Endodermal cell (in vitro differentiated cells): Measurements from ENCODE around the gene CARS2. TPM values are rescaled to one million over a fixed set of nuclear protein-coding genes. Genes with fewer than 3 reads are reported as not detected.

Source experiments
- DNase-seq: peaks from one replicate; pipeline ENCODE4 v3.0.0-alpha.2; 2017
- H3K27ac ChIP-seq: 2 replicates; pipeline ENCODE4 v1.5.1; 2013; ENCODE audit warnings: mild to moderate bottlenecking, low read depth, low read length, moderate library complexity
- H3K27me3 ChIP-seq: 2 replicates; pipeline ENCODE4 v1.6.1; 2013; ENCODE audit warnings: mild to moderate bottlenecking, low read length, moderate library complexity; ENCODE audit not compliant: insufficient read depth, control insufficient read depth, poor library complexity, severe bottlenecking
- H3K36me3 ChIP-seq: 2 replicates; pipeline ENCODE4 v1.7.0; 2013; ENCODE audit warnings: mild to moderate bottlenecking, low read length, moderate library complexity; ENCODE audit not compliant: control insufficient read depth, insufficient read depth
- H3K4me1 ChIP-seq: one replicate; pipeline ENCODE4 v1.7.0; 2013; ENCODE audit warnings: low read length; ENCODE audit not compliant: control insufficient read depth, insufficient read depth
- H3K4me3 ChIP-seq: 2 replicates; pipeline ENCODE4 v1.5.1; 2013; ENCODE audit warnings: mild to moderate bottlenecking, low read length, moderate library complexity
- H3K9ac ChIP-seq: 2 replicates; pipeline ENCODE4 v1.6.1; 2013; ENCODE audit warnings: mild to moderate bottlenecking, low read length, moderate library complexity; ENCODE audit not compliant: poor library complexity, severe bottlenecking; ENCODE audit errors: extremely low read depth
- H3K9me3 ChIP-seq: 2 replicates; pipeline ENCODE4 v1.6.1; 2013; ENCODE audit warnings: mild to moderate bottlenecking, low read length, moderate library complexity; ENCODE audit not compliant: control insufficient read depth
- H3K27ac Mint-ChIP-seq: 2 replicates; pipeline ENCODE4 v1.8.0; 2020; ENCODE audit warnings: mixed read lengths
- H3K27me3 Mint-ChIP-seq: 2 replicates; pipeline ENCODE4 v1.8.0; 2021; ENCODE audit warnings: mild to moderate bottlenecking, mixed read lengths; ENCODE audit not compliant: insufficient read depth
- H3K36me3 Mint-ChIP-seq: 2 replicates; pipeline ENCODE4 v1.8.0; 2020; ENCODE audit warnings: low read depth, mixed read lengths
- H3K4me1 Mint-ChIP-seq: 2 replicates; pipeline ENCODE4 v1.8.0; 2020; ENCODE audit warnings: mixed read lengths
- H3K4me3 Mint-ChIP-seq: 2 replicates; pipeline ENCODE4 v1.8.0; 2020; ENCODE audit warnings: mild to moderate bottlenecking, moderate library complexity, mixed read lengths
- H3K9me3 Mint-ChIP-seq: 2 replicates; pipeline ENCODE4 v1.8.0; 2020; ENCODE audit warnings: mild to moderate bottlenecking, mixed read lengths
- CTCF ChIP-seq: fragments of 200-600 bp; sonication (generic); conservative IDR thresholded peaks from 2 replicates; pipeline ENCODE4 v1.5.0; 2021; ENCODE audit warnings: antibody characterized with exemption, mild to moderate bottlenecking
- WGBS, 2 experiments: methylation state at CpG; one replicate each; pipeline versions ENCODE4 v1.1.5 to v1.1.7; 2013; ENCODE audit warnings: missing lambda C conversion rate in 2 of 2, mixed read lengths in 1 of 2; ENCODE audit not compliant: insufficient coverage in 1 of 2, insufficient read length in 1 of 2; 5-methylcytosine and 5-hydroxymethylcytosine counted together
- total RNA-seq, 2 donors: library from RNA; stranded (reverse); fragmentation: NEBNext Ultra II Directional in 1 of 2; extraction: Animal tissue kit (Norgen Biotek cat#: 25700) in 1 of 2; gene quantifications; 2 replicates in 1 of 2; 3 replicates in 1 of 2; pipeline ENCODE4 v1.2.1, GENCODE V29; 2021

Gene CARS2
- total RNA-seq, 2 donors from 2014 or later = 53.0 to 53.2 TPM

GRCh38 chr13:110664673-110665072 is 41.2 kb downstream of the CARS2 start:
- no peaks in the 10 kb centered on the region for H3K4me1 Mint-ChIP-seq
- Histone ChIP-seq H3K27ac (no peak overlapping the region), H3K9ac (no peak overlapping the region), H3K4me3 (no peak overlapping the region), H3K36me3 (peaks cover 90% of the 10 kb centered on the region), H3K4me1 (no peaks in the 10 kb centered on the region), H3K27me3 (no peaks in the 10 kb centered on the region), H3K9me3 (peaks cover 45% of the 10 kb centered on the region)
- DNase-seq = no peak
- 92 to 94% methylated on average over 10 to 11 of the region's 11 CpGs for WGBS, 2 experiments
- peaks cover 38% of the 10 kb centered on the region for H3K9me3 Mint-ChIP-seq
- no peak for TF ChIP-seq CTCF
- peaks cover 90% of the 10 kb centered on the region for H3K36me3 Mint-ChIP-seq
- H3K27me3 Mint-ChIP-seq = no peaks in the 10 kb centered on the region
- H3K27ac Mint-ChIP-seq = no peak overlapping the region
- H3K4me3 Mint-ChIP-seq = no peak overlapping the region

- Histone ChIP-seq H3K9me3 (peaks cover 45% of the 10 kb centered on the region), H3K9ac (no peak overlapping the region), H3K27me3 (no peaks in the 10 kb centered on the region), H3K36me3 (peaks cover 91% of the 10 kb centered on the region), H3K27ac (no peak overlapping the region), H3K4me3 (no peak overlapping the region), H3K4me1 (no peaks in the 10 kb centered on the region)
- Mint-ChIP-seq H3K27me3 (no peaks in the 10 kb centered on the region), H3K4me1 (no peaks in the 10 kb centered on the region), H3K36me3 (peaks cover 91% of the 10 kb centered on the region), H3K9me3 (peaks cover 39% of the 10 kb centered on the region), H3K27ac (no peak overlapping the region), H3K4me3 (no peak overlapping the region)
- 95 to 100% methylated on average over 4 to 7 of the region's 7 CpGs for WGBS, 2 experiments
- DNase-seq = no peak
- no peak for TF ChIP-seq CTCF
Measured at GRCh38 chr13:110664041-110664440, 41.9 kb downstream of the CARS2 start.

- Histone ChIP-seq H3K4me3 (no peak overlapping the region), H3K27ac (no peak overlapping the region), H3K27me3 (no peaks in the 10 kb centered on the region), H3K36me3 (peaks cover 89% of the 10 kb centered on the region), H3K9me3 (peaks cover 42% of the 10 kb centered on the region), H3K4me1 (no peaks in the 10 kb centered on the region), H3K9ac (no peak overlapping the region)
- Mint-ChIP-seq H3K4me1 (no peaks in the 10 kb centered on the region), H3K27me3 (no peaks in the 10 kb centered on the region), H3K9me3 (peaks cover 39% of the 10 kb centered on the region), H3K4me3 (no peak overlapping the region), H3K27ac (no peak overlapping the region), H3K36me3 (peaks cover 91% of the 10 kb centered on the region)
- no peak for TF ChIP-seq CTCF
- no peak for DNase-seq
- WGBS, 2 experiments = 81 to 83% methylated on average over 7 of the region's 7 CpGs
Measured at GRCh38 chr13:110663491-110663890, 42.4 kb downstream of the CARS2 start.
